ENCODE data around the gene HTD2. TPM values are rescaled to one million over a fixed set of nuclear protein-coding genes. Genes with fewer than 3 reads are reported as not detected.

HTD2 gene
- total RNA-seq, 1 experiment from 2014 or later, result 10.1 TPM

DNA sequence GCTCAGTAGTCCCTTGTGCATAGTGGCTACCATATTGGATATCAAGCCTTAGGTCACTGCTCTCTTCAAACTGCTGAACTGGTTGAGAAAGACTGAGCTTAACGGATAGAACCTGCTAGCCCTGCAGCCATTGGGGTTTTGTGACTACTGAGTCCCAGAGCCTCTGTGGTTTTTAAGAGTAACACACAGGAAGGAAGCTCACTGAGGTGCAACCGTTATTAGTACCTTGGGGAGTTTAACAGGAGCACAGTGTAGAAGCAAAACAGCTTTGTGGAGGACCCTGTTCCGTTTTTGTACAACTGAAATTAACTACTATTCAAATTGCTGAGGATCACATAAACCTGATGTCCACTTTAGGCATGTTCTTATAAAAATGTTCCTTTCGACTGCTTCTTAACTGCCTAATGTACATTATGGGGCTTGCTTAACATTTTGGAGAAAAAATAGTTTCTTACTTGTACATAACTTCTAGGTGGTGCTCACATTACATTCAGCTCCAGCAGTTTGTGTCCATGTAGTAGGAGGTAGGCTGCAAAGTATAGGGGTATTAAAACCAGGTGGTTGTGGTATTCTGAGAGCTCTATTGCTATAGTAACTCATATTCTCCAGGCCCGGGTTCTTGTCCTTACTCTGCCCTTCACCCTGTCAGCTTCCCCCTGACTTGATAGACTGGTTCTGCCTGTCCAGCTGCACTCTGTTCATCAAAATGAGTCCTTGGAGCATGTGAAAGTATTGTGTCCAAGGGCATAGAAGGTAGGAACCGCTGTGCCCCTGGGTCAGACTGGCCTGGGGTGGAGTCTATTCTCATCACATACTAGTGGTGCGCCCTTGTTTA is 43.7 kb downstream of the HTD2 start:
- Mint-ChIP-seq H3K4me1 (ENCODE audit: insufficient read depth, unreplicated experiment) (peaks cover 10% of the 10 kb centered on the region), H3K27ac (ENCODE audit: low read depth, unreplicated experiment) (no peak overlapping the region), H3K4me3 (ENCODE audit: unreplicated experiment) (no peak overlapping the region), H3K36me3 (ENCODE audit: insufficient read depth, unreplicated experiment) (peaks cover 20% of the 10 kb centered on the region), H3K27me3 (ENCODE audit: insufficient read depth, unreplicated experiment) (no peaks in the 10 kb centered on the region), H3K9me3 (ENCODE audit: unreplicated experiment) (no peaks in the 10 kb centered on the region)
- TF ChIP-seq, protein P1, sequence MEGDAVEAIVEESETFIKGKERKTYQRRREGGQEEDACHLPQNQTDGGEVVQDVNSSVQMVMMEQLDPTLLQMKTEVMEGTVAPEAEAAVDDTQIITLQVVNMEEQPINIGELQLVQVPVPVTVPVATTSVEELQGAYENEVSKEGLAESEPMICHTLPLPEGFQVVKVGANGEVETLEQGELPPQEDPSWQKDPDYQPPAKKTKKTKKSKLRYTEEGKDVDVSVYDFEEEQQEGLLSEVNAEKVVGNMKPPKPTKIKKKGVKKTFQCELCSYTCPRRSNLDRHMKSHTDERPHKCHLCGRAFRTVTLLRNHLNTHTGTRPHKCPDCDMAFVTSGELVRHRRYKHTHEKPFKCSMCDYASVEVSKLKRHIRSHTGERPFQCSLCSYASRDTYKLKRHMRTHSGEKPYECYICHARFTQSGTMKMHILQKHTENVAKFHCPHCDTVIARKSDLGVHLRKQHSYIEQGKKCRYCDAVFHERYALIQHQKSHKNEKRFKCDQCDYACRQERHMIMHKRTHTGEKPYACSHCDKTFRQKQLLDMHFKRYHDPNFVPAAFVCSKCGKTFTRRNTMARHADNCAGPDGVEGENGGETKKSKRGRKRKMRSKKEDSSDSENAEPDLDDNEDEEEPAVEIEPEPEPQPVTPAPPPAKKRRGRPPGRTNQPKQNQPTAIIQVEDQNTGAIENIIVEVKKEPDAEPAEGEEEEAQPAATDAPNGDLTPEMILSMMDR (IDR thresholded peaks at IDR 0.05; ENCODE audit: unreplicated experiment), result no peak
- intact Hi-C loops (cut with micrococcal nuclease), result no loop called here
- DNase-seq (ENCODE audit: unreplicated experiment), result no peak
- no TSS peak for BruUV-seq (replicated peaks)
- CTCF ChIA-PET, result interaction anchor here (0.7 to 1.3 kb wide), 10 partner anchors 9 to 281 kb away, joined by 3 to 8 read pairs (median 4); no protein-coding TSS in a partner anchor
- POLR2A ChIA-PET, result interaction anchor here (2.3 kb wide), 1 partner anchor 15 kb away, joined by 11 read pairs; no protein-coding TSS in a partner anchor

DNA sequence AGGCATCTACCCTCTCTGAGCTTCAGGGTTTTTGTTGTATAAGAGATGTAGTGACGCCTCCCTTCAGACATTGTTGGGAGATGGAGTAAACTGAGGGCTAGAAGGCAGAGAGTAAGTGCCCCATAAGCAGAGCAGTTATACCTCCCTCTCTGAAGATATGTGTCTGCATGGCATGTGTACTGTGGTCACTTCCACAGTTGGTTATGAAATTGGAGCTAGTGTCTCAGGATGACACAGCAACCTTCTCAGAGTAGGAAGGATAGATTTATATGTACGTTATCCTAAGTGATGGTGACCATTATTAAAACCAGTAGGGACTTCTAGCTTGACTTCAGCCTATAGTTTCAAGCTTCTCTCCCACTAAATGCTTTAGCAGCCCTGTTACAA is 44.3 kb downstream of the HTD2 start:
- Mint-ChIP-seq H3K4me3 (ENCODE audit: unreplicated experiment) (no peak overlapping the region), H3K36me3 (ENCODE audit: insufficient read depth, unreplicated experiment) (peaks cover 20% of the 10 kb centered on the region), H3K9me3 (ENCODE audit: unreplicated experiment) (no peaks in the 10 kb centered on the region), H3K4me1 (ENCODE audit: insufficient read depth, unreplicated experiment) (peaks cover 10% of the 10 kb centered on the region), H3K27me3 (ENCODE audit: insufficient read depth, unreplicated experiment) (no peaks in the 10 kb centered on the region), H3K27ac (ENCODE audit: low read depth, unreplicated experiment) (no peak overlapping the region)
- ChIA-PET POLR2A (interaction anchor here (2.3 kb wide), 1 partner anchor 15 kb away, joined by 11 read pairs; no protein-coding TSS in a partner anchor), CTCF (interaction anchor here (0.7 to 1.3 kb wide), 3 partner anchors 10 to 280 kb away, joined by 3 to 5 read pairs (median 4); no protein-coding TSS in a partner anchor)
- peak; percentile 31 for DNase-seq (ENCODE audit: unreplicated experiment)
- no TSS peak for BruUV-seq (replicated peaks)
- TF ChIP-seq, protein P1 (IDR thresholded peaks at IDR 0.05; ENCODE audit: unreplicated experiment), result no peak
- intact Hi-C loops (cut with micrococcal nuclease), result no loop called here

DNA sequence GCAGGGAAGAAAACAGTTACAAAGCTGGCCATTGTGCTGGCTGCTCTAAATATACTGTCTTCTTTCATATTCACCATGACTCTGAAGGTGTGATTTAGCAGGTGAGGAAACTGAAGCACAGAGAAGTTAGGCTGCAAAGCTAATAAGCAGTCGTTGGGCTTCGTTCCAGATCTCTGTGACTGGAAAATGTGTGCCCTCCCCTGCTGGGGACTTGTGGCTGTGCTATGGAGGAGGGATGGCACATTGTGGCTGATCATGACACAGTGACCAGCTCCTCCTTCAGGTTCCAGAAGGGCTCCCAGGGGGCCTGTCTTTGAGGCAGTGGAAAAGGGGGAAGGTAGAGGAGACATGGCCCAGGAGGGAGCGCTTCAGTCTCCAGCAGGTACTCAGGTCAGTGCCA is 45.6 kb downstream of the HTD2 start:
- Mint-ChIP-seq H3K27ac (ENCODE audit: low read depth, unreplicated experiment) (no peak overlapping the region), H3K36me3 (ENCODE audit: insufficient read depth, unreplicated experiment) (peaks cover 20% of the 10 kb centered on the region), H3K27me3 (ENCODE audit: insufficient read depth, unreplicated experiment) (no peaks in the 10 kb centered on the region), H3K9me3 (ENCODE audit: unreplicated experiment) (no peaks in the 10 kb centered on the region), H3K4me3 (ENCODE audit: unreplicated experiment) (no peak overlapping the region), H3K4me1 (ENCODE audit: insufficient read depth, unreplicated experiment) (peaks cover 15% of the 10 kb centered on the region)
- BruUV-seq (replicated peaks), result no TSS peak
- TF ChIP-seq, protein P1 (IDR thresholded peaks at IDR 0.05; ENCODE audit: unreplicated experiment), result no peak
- ChIA-PET POLR2A (no interaction called here), CTCF (interaction anchor here (0.8 to 1.0 kb wide), 3 partner anchors 26 to 57 kb away, joined by 3 to 4 read pairs (median 3); partner anchors contain the start of genes HTD2 and RPP14)
- intact Hi-C loops (cut with micrococcal nuclease), result no loop called here
- no peak for DNase-seq (ENCODE audit: unreplicated experiment)

DNA sequence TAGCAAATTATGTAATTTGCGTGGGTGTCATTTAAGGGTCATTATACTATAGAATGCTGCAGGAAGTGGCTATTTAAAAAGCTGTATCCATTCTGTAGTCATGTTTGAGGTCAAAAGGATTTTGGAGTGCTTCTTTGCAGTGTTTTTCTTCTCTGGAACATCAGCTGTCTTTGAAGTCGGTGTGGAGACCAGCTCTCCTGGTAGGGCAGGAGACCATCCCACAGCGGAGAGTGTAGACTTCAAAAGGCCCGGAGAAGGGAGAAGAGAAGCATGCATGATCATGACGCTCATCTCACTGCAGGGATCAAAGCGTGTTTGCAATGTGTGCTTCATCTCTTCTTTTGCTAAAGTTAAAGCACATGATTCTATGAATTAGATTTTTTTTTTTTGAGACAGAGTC is 46.3 kb downstream of the HTD2 start:
- Mint-ChIP-seq H3K4me1 (ENCODE audit: insufficient read depth, unreplicated experiment) (peaks cover 15% of the 10 kb centered on the region), H3K4me3 (ENCODE audit: unreplicated experiment) (no peak overlapping the region), H3K27ac (ENCODE audit: low read depth, unreplicated experiment) (no peak overlapping the region), H3K9me3 (ENCODE audit: unreplicated experiment) (no peaks in the 10 kb centered on the region), H3K27me3 (ENCODE audit: insufficient read depth, unreplicated experiment) (no peaks in the 10 kb centered on the region), H3K36me3 (ENCODE audit: insufficient read depth, unreplicated experiment) (peaks cover 13% of the 10 kb centered on the region)
- ChIA-PET POLR2A (interaction anchor here (2.4 kb wide), 1 partner anchor 17 kb away, joined by 5 read pairs; no protein-coding TSS in a partner anchor), CTCF (interaction anchor here (0.8 to 1.0 kb wide), 3 partner anchors 25 to 56 kb away, joined by 3 to 4 read pairs (median 3); partner anchors contain the start of genes HTD2 and RPP14)
- BruUV-seq (replicated peaks), result no TSS peak
- intact Hi-C loops (cut with micrococcal nuclease), result no loop called here
- DNase-seq (ENCODE audit: unreplicated experiment), result no peak
- TF ChIP-seq, protein P1 (IDR thresholded peaks at IDR 0.05; ENCODE audit: unreplicated experiment), result no peak
